GM21529 (cell line): Measurements from ENCODE around the gene ZNF862.

Experiments used
- ATAC-seq: cut with Tn5 transposase; IDR thresholded peaks from one replicate; pipeline ENCODE4 v1.9.1; 2021; ENCODE audit not compliant: unreplicated experiment

Gene ZNF862

DNA sequence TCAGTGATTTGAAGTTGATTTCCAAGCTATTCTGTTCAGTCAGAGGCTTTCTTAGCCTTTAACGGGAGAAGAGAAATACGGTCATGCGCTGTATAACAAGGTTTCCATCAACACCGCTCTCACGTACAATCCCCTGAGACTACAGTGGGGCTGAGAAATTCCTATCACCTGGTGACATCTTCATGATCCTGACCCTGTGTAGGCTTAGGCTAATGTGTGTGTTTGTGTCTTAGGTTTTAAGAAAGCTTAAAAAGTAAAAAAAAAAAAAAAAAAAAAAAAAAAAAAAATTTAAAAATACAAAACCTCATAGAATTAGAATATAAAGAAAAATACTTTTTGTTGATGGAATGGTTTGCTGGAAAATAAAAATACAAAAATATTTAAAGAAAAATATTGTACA, 1.8 kb downstream of the ZNF862 start:
- no peak for ATAC-seq

DNA sequence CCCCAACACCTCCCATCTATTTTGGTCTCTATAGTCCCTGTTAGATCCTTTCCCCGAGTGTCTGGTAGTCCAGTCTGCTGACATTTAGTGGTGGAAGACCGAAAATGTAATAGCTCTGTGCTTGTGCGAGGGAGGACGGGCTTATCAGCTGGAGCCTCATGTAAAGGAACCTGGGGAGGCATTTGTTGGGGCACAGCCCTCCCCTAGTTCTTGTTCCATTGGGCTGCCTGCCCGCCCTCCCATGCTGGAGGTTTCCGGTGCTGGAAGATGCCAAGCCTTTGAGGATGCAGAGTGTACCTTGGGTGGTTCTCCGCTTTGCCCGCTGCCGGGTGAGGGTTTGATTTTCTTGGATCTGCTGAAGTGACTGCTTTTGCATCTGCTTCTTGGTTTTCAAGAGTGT, 5.4 kb downstream of the ZNF862 start:
- ATAC-seq = no peak

GRCh38 chr7:149844445-149844844, 6.3 kb downstream of the ZNF862 start:
- no peak for ATAC-seq

DNA sequence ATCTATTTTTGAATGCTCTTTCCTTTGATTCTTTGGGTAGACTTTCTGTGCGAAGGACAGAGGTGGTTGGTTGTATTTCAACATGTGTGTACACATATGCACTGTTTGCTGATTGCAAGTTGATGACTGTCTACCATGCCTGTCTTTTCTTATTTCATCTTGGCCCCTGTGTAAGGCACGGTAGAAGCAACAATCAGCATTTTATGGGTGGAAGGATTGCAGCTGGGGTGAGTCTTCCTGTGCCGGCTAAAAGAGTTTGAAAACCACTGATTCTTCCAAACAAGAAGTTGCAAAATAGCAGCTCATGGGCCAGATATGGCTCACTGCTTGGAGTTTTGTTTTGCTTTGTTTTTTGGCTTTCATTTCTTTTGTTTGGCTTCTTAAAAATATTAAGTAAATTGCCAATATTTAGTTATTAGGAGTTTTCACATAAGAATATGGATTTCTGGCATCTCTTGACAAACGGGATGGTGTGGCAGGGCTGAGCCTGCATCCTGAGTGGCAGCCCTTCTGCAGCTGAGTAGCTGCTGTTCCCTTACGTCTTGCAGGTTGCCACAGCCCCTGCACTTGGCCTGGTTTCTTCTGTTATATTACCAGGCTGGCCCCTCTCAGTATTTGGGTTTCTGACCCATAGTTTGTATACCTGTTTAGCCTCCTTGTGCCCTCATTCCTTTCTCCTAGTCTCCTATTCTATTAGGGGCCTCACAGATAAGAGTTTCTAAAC, 7.2 kb downstream of the ZNF862 start:
- ATAC-seq = no peak

- no peak for ATAC-seq
Observed at GRCh38 chr7:149846021-149846420, 7.8 kb downstream of the ZNF862 start.

- ATAC-seq = peak; percentile 86
Observed at GRCh38 chr7:149846436-149847046, 8.4 kb downstream of the ZNF862 start.

- ATAC-seq = no peak
Observed at GRCh38 chr7:149849174-149849573, 11.0 kb downstream of the ZNF862 start.

GRCh38 chr7:149850007-149850594, 11.9 kb downstream of the ZNF862 start:
- no peak for ATAC-seq

- no peak for ATAC-seq
Observed at GRCh38 chr7:149850716-149851115, 12.5 kb downstream of the ZNF862 start.

DNA sequence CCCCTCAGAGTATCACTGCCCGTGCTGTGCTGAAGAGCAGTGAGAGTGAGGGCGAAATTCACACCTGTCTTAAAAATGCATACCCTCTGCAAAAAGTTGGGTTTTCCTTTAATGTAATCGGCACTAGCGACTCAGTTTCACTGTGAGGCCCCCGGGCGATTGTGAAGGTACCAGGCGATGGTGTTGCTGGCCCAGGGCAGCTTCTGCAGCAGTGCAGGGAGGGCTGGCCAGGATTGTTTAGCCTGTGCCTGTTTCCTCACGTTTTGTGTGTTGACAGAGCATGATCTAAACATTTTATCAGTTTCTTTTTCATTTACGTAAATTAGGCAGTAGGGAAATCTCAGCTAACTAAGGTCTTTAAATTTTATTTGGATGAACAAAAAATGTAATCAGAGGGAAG, 13.3 kb downstream of the ZNF862 start:
- no peak for ATAC-seq

DNA sequence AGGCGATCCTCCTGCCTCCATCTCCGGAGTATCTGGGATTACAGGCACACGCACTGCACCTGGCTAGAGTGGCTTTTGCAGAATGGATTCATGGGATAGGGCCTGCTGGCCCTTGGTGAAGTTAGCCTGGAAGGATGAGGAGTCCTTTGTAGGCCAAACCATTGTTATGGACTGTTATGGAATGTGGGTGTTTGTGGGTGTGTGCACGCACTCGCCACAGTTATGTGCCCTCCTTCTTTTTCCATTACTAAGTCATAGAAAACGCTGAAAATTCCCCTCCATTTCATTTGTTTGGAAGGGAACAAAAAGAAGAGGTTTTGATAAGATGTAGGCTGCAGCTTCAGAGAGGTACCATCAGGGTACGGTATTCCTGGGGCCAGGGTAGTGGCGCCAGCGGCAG, 15.0 kb downstream of the ZNF862 start:
- no peak for ATAC-seq

GRCh38 chr7:149854611-149855360, 16.6 kb downstream of the ZNF862 start:
- ATAC-seq = no peak

GRCh38 chr7:149855361-149856305, 17.5 kb downstream of the ZNF862 start:
- ATAC-seq = no peak

- ATAC-seq = no peak
Observed at GRCh38 chr7:149856583-149856982, 18.4 kb downstream of the ZNF862 start.

DNA sequence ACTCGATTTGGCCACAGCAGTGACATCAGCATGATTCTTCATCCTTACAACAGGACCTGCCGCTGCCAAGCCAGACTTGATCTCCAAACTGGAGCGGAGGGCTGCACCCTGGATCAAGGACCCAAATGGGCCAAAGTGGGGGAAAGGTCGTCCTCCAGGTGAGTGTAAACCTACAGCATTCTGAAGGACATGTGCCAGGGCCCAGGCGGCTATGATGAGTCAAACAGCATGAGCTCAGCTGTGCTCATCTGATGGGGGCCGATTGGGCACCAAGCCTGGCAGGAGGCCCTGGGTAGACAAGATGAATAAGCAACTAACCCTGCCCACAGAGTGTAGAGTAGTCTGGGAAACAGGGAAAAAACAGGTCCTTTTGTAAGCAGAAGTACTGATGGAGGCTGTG, 21.2 kb downstream of the ZNF862 start:
- ATAC-seq = no peak

DNA sequence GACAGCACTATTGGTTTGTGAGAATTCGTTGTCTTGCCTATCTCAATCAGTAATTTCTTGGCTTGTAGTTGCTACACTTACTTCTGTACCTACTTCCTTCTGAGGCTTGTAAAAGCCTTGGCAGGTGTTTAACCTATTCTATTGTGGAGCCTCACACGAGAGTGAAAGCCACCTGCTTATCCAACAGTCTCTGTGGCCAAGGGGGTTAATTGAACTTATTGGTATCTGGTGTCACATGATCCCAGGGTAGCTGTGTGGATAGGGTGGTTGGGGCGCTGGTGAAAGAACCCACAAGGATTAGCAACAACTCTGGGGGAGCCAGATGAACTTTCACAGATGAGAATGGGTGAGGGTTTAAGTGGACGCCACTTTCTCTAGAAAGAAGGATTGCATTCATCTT, 21.7 kb downstream of the ZNF862 start:
- ATAC-seq = no peak

- no peak for ATAC-seq
Observed at GRCh38 chr7:149860821-149861727, 22.9 kb downstream of the ZNF862 start.

DNA sequence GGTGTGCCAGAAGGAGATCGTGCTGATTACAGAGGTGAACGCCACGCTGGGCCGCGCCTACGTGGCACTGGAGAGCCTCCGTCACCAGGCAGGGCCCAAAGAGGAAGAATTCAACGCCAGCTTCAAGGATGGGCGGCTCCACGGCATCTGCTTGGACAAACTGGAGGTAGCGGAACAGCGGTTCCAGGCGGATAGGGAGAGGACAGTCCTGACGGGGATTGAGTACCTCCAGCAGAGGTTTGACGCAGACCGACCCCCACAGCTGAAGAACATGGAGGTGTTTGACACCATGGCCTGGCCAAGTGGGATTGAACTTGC, 23.5 kb downstream of the ZNF862 start:
- ATAC-seq = no peak

DNA sequence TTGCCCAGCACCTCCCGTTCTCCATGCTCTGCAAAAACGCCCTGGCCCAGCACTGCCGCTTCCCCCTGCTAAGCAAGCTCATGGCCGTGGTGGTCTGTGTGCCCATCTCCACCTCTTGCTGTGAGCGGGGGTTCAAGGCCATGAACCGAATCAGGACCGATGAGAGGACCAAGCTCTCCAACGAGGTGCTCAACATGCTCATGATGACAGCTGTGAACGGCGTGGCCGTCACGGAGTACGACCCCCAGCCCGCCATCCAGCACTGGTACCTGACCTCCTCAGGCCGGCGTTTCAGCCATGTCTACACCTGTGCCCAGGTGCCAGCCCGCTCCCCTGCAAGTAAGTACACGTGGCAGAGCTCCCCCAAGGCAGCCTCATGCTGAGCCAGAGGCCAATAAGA, 24.0 kb downstream of the ZNF862 start:
- no peak for ATAC-seq

- ATAC-seq = no peak
Observed at GRCh38 chr7:149863500-149863899, 25.3 kb downstream of the ZNF862 start.
